Measurements from ENCODE around the gene GNGT2. TPM values are rescaled to one million over a fixed set of nuclear protein-coding genes. Genes with fewer than 3 reads are reported as not detected.

The GNGT2 gene
- total RNA-seq, 2 donors from 2014 or later, result 0.56 to 0.94 TPM

GRCh38 chr17:49204516-49204915, 5.9 kb downstream of the GNGT2 start:
- DNase-seq, result no peak
- no peak for TF ChIP-seq CTCF (IDR thresholded peaks at IDR 0.05)
- Histone ChIP-seq H3K4me3 (no peak overlapping the region), H3K4me1 (no peaks in the 10 kb centered on the region), H3K27ac (no peak overlapping the region), H3K36me3 (no peaks in the 10 kb centered on the region), H3K27me3 (no peaks in the 10 kb centered on the region), H3K9me3 (no peaks in the 10 kb centered on the region), H3K9ac (ENCODE audit: low read depth in 2 of 2, low read length in 2 of 2) (no peak overlapping the region)
- intact Hi-C loops (cut with DNase I), result no loop called here

GRCh38 chr17:49203796-49204195, 6.6 kb downstream of the GNGT2 start:
- no peaks in the 10 kb centered on the region for H3K36me3 ChIP-seq
- no peak overlapping the region for H3K4me3 ChIP-seq
- intact Hi-C loops (cut with DNase I), result no loop called here

GRCh38 chr17:49201481-49201927, 8.9 kb downstream of the GNGT2 start:
- no peak overlapping the region for H3K27ac ChIP-seq
- no peak for TF ChIP-seq CTCF (IDR thresholded peaks at IDR 0.05)
- no peaks in the 10 kb centered on the region for H3K9me3 ChIP-seq
- no peak overlapping the region for H3K4me3 ChIP-seq
- intact Hi-C loops (cut with DNase I), result no loop called here
- no peaks in the 10 kb centered on the region for H3K27me3 ChIP-seq
- DNase-seq, result no peak
- H3K36me3 ChIP-seq, result no peaks in the 10 kb centered on the region
- H3K4me1 ChIP-seq, result no peaks in the 10 kb centered on the region
- no peak overlapping the region for H3K9ac ChIP-seq (ENCODE audit: low read depth in 2 of 2, low read length in 2 of 2)

More at GRCh38 chr17:49203796-49204195, 6.6 kb downstream of the GNGT2 start:
- no peak for DNase-seq
- Histone ChIP-seq H3K9me3 (no peaks in the 10 kb centered on the region), H3K9ac (ENCODE audit: low read depth in 2 of 2, low read length in 2 of 2) (no peak overlapping the region), H3K27ac (no peak overlapping the region), H3K27me3 (no peaks in the 10 kb centered on the region), H3K4me1 (no peaks in the 10 kb centered on the region)
- no peak for TF ChIP-seq CTCF (IDR thresholded peaks at IDR 0.05)

- no peak overlapping the region for H3K9ac ChIP-seq (ENCODE audit: low read depth in 2 of 2, low read length in 2 of 2)
- no peaks in the 10 kb centered on the region for H3K27me3 ChIP-seq
- no peak overlapping the region for H3K27ac ChIP-seq
- H3K36me3 ChIP-seq, result no peaks in the 10 kb centered on the region
- H3K4me1 ChIP-seq, result no peaks in the 10 kb centered on the region
- no peaks in the 10 kb centered on the region for H3K9me3 ChIP-seq
- H3K4me3 ChIP-seq, result no peak overlapping the region
- DNase-seq, result no peak
- intact Hi-C loops (cut with DNase I), result no loop called here
- TF ChIP-seq CTCF (IDR thresholded peaks at IDR 0.05), result no peak
Observed at GRCh38 chr17:49200423-49201083, 9.8 kb downstream of the GNGT2 start.

- no peaks in the 10 kb centered on the region for H3K4me1 ChIP-seq
- intact Hi-C loops (cut with DNase I), result no loop called here
- no peak for DNase-seq
- no peaks in the 10 kb centered on the region for H3K27me3 ChIP-seq
- H3K36me3 ChIP-seq, result no peaks in the 10 kb centered on the region
- H3K27ac ChIP-seq, result no peak overlapping the region
- no peak overlapping the region for H3K4me3 ChIP-seq
- H3K9ac ChIP-seq (ENCODE audit: low read depth in 2 of 2, low read length in 2 of 2), result no peak overlapping the region
- H3K9me3 ChIP-seq, result no peaks in the 10 kb centered on the region
- no peak for TF ChIP-seq CTCF (IDR thresholded peaks at IDR 0.05)
Observed at GRCh38 chr17:49198211-49198610, 12.2 kb downstream of the GNGT2 start.

All from colonic mucosa (tissue), 4 donors.